Choroid plexus epithelial cell (primary cell): Measurements from ENCODE around the gene PAK1.

Experiments used
- DNase-seq: peaks from one replicate; pipeline ENCODE4 v3.0.0-alpha.2; 2010; ENCODE audit warnings: low read depth
- H3K4me3 ChIP-seq: 2 replicates; pipeline ENCODE4 v1.5.1; 2011; ENCODE audit warnings: low read depth, mild to moderate bottlenecking, control low read depth, low read length, moderate library complexity
- CTCF ChIP-seq: conservative IDR thresholded peaks from 2 replicates; pipeline ENCODE4 v1.5.1; 2011; ENCODE audit warnings: low read depth, mild to moderate bottlenecking, control low read depth, inconsistent platforms, low read length, moderate library complexity

The PAK1 gene

GRCh38 chr11:77401486-77402217 lies 72.2 kb downstream of the PAK1 start:
- DNase-seq, result no peak
- TF ChIP-seq CTCF, result no peak
- H3K4me3 ChIP-seq, result no peak overlapping the region

DNA sequence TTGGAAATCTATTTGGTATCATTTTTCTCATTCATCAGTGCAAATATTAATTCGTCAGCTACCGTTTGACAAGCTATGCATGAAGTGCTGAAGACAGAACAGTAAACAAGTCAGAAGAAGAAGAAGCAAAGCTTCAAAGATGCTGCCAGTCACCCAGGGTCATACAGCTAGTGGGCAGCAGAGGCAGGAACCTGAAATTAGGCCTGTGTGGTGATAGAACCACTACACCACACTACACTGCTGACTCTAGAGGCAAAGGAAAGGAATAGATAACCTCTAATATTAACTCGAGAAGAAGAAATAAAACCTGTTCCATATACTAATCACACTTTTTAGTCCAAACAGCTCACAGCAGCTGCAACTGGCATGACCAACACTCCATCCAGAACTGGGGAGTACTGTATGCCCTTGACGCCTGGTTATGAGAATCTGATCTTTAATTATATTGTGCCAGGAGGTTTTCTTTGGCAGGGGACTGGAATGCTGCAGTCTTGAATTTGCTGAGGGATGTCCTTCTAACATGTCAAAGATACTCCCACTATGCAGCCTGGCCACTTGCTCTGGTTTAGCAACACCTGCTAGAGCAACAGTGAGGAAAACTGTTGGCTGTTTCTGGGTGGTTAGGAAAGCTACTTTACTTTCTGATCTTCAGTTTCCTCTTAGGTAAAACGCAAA lies 73.0 kb downstream of the PAK1 start:
- no peak for TF ChIP-seq CTCF
- no peak for DNase-seq
- no peak overlapping the region for H3K4me3 ChIP-seq

GRCh38 chr11:77400271-77400670 lies 73.6 kb downstream of the PAK1 start:
- H3K4me3 ChIP-seq, result no peak overlapping the region
- DNase-seq, result no peak
- TF ChIP-seq CTCF, result no peak

DNA sequence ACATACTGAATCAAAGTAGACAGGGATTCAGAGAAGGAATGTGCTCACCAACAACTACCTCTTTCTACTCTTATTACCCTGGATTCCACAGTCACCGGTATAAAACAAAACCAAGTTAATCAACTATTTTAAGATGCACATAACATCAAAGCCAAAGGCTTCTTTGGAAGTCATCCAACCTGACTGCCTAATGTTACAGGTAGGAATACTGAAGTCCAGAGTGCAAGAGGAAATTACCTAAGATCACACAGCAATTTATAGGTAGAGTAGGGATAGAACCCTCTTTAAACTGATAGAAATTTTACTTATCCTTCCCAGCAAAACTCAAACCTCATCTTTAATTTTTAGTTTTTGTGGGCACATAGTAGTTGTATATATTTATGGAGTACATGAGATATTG lies 76.3 kb downstream of the PAK1 start:
- H3K4me3 ChIP-seq, result no peak overlapping the region
- DNase-seq, result no peak
- TF ChIP-seq CTCF, result no peak

DNA sequence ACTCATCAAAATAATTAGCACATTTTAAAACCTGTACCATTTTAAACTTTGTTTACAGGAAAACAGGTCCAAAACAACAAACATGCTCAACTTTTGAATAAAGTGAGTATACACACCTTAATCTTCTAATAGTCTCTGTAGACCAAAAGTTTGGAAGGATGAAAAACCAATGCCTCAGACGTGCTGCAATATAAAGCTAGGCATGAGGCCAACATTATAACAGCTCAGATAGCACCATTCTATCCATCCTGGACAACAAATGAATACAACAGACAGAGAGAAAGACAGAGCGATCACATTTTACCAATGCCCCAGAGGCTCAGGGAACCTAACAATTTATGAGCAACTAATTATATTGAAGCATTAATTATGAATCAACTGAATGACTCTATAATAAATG lies 77.0 kb downstream of the PAK1 start:
- no peak overlapping the region for H3K4me3 ChIP-seq
- no peak for DNase-seq
- TF ChIP-seq CTCF, result no peak

DNA sequence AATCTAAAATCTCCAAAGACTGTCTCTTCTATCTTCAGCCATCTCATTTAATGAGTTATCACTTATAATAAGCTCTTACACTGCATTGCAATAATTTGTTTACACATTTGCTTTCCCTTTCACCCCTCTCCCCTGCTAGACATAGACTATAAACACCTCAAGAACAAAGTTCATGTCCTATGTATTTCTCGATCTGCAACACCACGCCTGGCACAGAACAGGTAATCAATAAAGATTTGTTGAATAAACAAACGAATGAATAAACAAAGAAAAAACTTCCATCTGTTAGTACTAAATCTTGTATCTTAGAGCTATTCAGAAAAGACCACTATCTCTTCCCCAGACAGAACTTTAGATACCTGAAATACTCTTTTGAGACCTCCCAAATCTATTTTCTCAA lies 77.6 kb downstream of the PAK1 start:
- no peak for DNase-seq
- TF ChIP-seq CTCF, result no peak
- no peak overlapping the region for H3K4me3 ChIP-seq
